Lung microvascular endothelial cell (primary cell): ENCODE measurements around the gene TARP.
"Not testable (repeated sequence)": the region's sequence is repeated elsewhere in the genome, so short reads cannot be mapped to it uniquely, and the experiment has no call there.

Experiments
- DNase-seq, 2 donors: peaks; one replicate each; pipeline versions ENCODE4 v3.0.0 to v3.0.0-alpha.2; 2010; ENCODE audit warnings: low read depth in 2 of 2

TARP gene

GRCh38 chr7:38262545-38262944 lies 10.9 kb downstream of the TARP start:
- DNase-seq = no peak

GRCh38 chr7:38262026-38262425 lies 11.4 kb downstream of the TARP start:
- not testable (repeated sequence) for DNase-seq

GRCh38 chr7:38261601-38262000 lies 11.8 kb downstream of the TARP start:
- not testable (repeated sequence) for DNase-seq

- not testable (repeated sequence) for DNase-seq
These were observed 14.3 kb downstream of the TARP start for GRCh38 chr7:38259157-38259556.

- no peak for DNase-seq
These were observed 16.1 kb downstream of the TARP start for GRCh38 chr7:38257350-38257677.

- not testable (repeated sequence) for DNase-seq
These were observed 23.6 kb downstream of the TARP start for GRCh38 chr7:38249849-38250248.

- no peak for DNase-seq
These were observed 25.3 kb downstream of the TARP start for GRCh38 chr7:38248069-38248567.

GRCh38 chr7:38245409-38245977 lies 27.9 kb downstream of the TARP start:
- no peak for DNase-seq

- no peak for DNase-seq
These were observed 28.9 kb downstream of the TARP start for GRCh38 chr7:38244516-38244915.

- DNase-seq = not testable (repeated sequence)
These were observed 30.1 kb downstream of the TARP start for GRCh38 chr7:38243345-38243744.

GRCh38 chr7:38242814-38243213 lies 30.6 kb downstream of the TARP start:
- no peak for DNase-seq

GRCh38 chr7:38241071-38241470 lies 32.4 kb downstream of the TARP start:
- no peak for DNase-seq

- DNase-seq = not testable (repeated sequence)
These were observed 34.3 kb downstream of the TARP start for GRCh38 chr7:38239129-38239528.

- DNase-seq = no peak
These were observed 37.8 kb downstream of the TARP start for GRCh38 chr7:38235606-38236005.

- DNase-seq = not testable (repeated sequence)
These were observed 38.7 kb downstream of the TARP start for GRCh38 chr7:38234759-38235158.

- DNase-seq = no peak
These were observed 40.7 kb downstream of the TARP start for GRCh38 chr7:38232502-38233366.

- DNase-seq = no peak
These were observed 43.4 kb downstream of the TARP start for GRCh38 chr7:38229884-38230642.

GRCh38 chr7:38229386-38229785 lies 44.0 kb downstream of the TARP start:
- DNase-seq = peak in 1 of 2 donors; percentile 20

- no peak for DNase-seq
These were observed 49.0 kb downstream of the TARP start for GRCh38 chr7:38224392-38224791.

GRCh38 chr7:38223306-38223705 lies 50.1 kb downstream of the TARP start:
- no peak for DNase-seq

GRCh38 chr7:38222481-38223096 lies 50.8 kb downstream of the TARP start:
- peak; percentile 68 to 80 for DNase-seq

GRCh38 chr7:38220452-38220851 lies 53.0 kb downstream of the TARP start:
- DNase-seq = no peak
